Lower leg skin (tissue), 3 donors: ENCODE results near the gene ARHGEF39.

ENCODE experiments used
- POLR2A ChIP-seq, 2 donors: fragments of 450-650 bp; IDR thresholded peaks; one replicate each; pipeline ENCODE4 v1.6.1; 2016 to 2017; ENCODE audit warnings: antibody characterized with exemption in 2 of 2, mild to moderate bottlenecking in 1 of 2, moderate library complexity in 1 of 2
- TF ChIP-seq, protein P1 (sequence below), 3 donors: fragments of 450-650 bp; IDR thresholded peaks; one replicate each; pipeline ENCODE4 v1.5.1; 2016; ENCODE audit warnings: antibody characterized with exemption in 3 of 3, mild to moderate bottlenecking in 3 of 3, moderate library complexity in 2 of 3

DNA sequence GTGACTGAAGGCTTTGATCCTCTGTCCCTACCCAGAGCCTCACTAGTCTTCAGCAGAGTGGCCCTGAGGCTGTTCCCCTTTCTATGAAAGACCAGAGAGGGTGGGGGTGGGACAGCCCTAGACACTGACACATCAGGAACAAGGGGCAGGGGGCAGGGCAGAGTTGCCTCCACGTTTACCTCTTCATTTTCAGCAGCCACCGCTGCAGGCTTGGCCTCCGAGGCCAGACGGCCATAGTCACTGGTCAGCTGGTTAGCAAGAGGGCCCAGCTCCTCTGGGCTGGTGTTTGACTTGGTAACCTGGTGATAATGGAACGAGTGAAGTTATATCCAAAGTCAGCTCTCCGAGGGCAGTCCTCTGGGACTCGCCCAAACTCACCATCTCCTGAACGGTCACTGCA, 40.4 kb upstream of the ARHGEF39 start:
- no peak for TF ChIP-seq POLR2A (IDR thresholded peaks at IDR 0.05)
- TF ChIP-seq, protein P1, sequence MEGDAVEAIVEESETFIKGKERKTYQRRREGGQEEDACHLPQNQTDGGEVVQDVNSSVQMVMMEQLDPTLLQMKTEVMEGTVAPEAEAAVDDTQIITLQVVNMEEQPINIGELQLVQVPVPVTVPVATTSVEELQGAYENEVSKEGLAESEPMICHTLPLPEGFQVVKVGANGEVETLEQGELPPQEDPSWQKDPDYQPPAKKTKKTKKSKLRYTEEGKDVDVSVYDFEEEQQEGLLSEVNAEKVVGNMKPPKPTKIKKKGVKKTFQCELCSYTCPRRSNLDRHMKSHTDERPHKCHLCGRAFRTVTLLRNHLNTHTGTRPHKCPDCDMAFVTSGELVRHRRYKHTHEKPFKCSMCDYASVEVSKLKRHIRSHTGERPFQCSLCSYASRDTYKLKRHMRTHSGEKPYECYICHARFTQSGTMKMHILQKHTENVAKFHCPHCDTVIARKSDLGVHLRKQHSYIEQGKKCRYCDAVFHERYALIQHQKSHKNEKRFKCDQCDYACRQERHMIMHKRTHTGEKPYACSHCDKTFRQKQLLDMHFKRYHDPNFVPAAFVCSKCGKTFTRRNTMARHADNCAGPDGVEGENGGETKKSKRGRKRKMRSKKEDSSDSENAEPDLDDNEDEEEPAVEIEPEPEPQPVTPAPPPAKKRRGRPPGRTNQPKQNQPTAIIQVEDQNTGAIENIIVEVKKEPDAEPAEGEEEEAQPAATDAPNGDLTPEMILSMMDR (IDR thresholded peaks at IDR 0.05) = no peak
